ENCODE results near the gene SORCS3. TPM values are rescaled to one million over a fixed set of nuclear protein-coding genes. Genes with fewer than 3 reads are reported as not detected.
"Not testable (repeated sequence)": the region's sequence is repeated elsewhere in the genome, so short reads cannot be mapped to it uniquely, and the experiment has no call there.

Gene SORCS3
- polyA plus RNA-seq, 1 donor (not counting 4 experiments of a cell fraction or from before 2014, with no cell fraction given) = not detected

- H3K27ac ChIP-seq (ENCODE audit: control insufficient read depth, insufficient read depth, low read length) = no peak overlapping the region
- no peak overlapping the region for H2AFZ ChIP-seq (ENCODE audit: control insufficient read depth, low read length)
- FAIRE-seq (no peak), DNase-seq (ENCODE audit: low read depth, low spot score) (no peak)
- H3K4me3 ChIP-seq (ENCODE audit: control insufficient read depth in 2 of 3, extremely low read depth in 1 of 3, insufficient read depth in 2 of 3, low read depth in 1 of 3, low read length in 3 of 3) = no peak overlapping the region
- H3K9me1 ChIP-seq (ENCODE audit: control insufficient read depth, extremely low read depth, insufficient read depth, low read length) = no peaks in the 10 kb centered on the region
- no peak overlapping the region for H3K9ac ChIP-seq (ENCODE audit: control insufficient read depth, extremely low read depth, insufficient read depth, low read length)
- H3K36me3 ChIP-seq (ENCODE audit: control insufficient read depth in 2 of 2, extremely low read depth in 1 of 2, insufficient read depth in 2 of 2, low read length in 2 of 2) = no peaks in the 10 kb centered on the region
- TF ChIP-seq, protein P1, sequence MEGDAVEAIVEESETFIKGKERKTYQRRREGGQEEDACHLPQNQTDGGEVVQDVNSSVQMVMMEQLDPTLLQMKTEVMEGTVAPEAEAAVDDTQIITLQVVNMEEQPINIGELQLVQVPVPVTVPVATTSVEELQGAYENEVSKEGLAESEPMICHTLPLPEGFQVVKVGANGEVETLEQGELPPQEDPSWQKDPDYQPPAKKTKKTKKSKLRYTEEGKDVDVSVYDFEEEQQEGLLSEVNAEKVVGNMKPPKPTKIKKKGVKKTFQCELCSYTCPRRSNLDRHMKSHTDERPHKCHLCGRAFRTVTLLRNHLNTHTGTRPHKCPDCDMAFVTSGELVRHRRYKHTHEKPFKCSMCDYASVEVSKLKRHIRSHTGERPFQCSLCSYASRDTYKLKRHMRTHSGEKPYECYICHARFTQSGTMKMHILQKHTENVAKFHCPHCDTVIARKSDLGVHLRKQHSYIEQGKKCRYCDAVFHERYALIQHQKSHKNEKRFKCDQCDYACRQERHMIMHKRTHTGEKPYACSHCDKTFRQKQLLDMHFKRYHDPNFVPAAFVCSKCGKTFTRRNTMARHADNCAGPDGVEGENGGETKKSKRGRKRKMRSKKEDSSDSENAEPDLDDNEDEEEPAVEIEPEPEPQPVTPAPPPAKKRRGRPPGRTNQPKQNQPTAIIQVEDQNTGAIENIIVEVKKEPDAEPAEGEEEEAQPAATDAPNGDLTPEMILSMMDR (optimal IDR thresholded peaks at IDR 0.05 in 1 of 3, IDR thresholded peaks at IDR 0.05 in 1 of 3, conservative IDR thresholded peaks at IDR 0.05 in 1 of 3; ENCODE audit: extremely low read depth in 1 of 3, insufficient read depth in 2 of 3, low read length in 3 of 3) = no peak
- no peak for TF ChIP-seq EZH2 (IDR thresholded peaks at IDR 0.05; ENCODE audit: low read length)
- no peak overlapping the region for H3K4me2 ChIP-seq (ENCODE audit: control insufficient read depth, extremely low read depth, insufficient read depth, low read depth, low read length)
- H3K9me3 ChIP-seq (ENCODE audit: control insufficient read depth, low read depth, low read length) = no peaks in the 10 kb centered on the region
- dilution Hi-C loops (cut with MboI; ENCODE audit: extremely low pct_ligation_motif_present, low sequenced_read_pairs) = no loop called here
- H3K27me3 ChIP-seq (ENCODE audit: control insufficient read depth, extremely low read depth, insufficient read depth, low read length) = no peaks in the 10 kb centered on the region
- H4K20me1 ChIP-seq (ENCODE audit: control insufficient read depth, extremely low read depth, insufficient read depth, low read length) = no peaks in the 10 kb centered on the region
- H3K79me2 ChIP-seq (ENCODE audit: control insufficient read depth, insufficient read depth, low read length) = no peaks in the 10 kb centered on the region
- H3K4me1 ChIP-seq (ENCODE audit: control insufficient read depth, extremely low read depth, insufficient read depth, low read length) = no peaks in the 10 kb centered on the region
Observed at GRCh38 chr10:104711302-104711721, 70.2 kb downstream of the SORCS3 start.

DNA sequence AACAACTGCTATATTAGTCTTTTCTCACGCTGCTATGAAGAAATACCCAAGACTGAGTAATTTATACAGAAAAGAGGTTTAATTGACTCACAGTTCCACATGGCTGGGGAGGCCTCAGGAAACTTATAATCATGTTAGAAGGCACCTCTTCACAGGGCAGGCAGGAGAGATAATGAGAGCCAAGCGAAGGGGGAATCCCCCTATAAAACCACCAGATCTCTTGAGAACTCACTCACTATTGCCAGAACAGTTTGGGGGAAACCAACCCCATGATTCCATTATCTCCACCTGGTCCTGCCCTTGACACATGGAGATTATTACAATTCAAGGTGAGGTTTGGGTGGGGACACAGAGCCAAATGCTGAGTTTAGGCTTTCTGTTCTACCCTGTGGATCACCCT, 89.5 kb downstream of the SORCS3 start:
- H3K4me3 ChIP-seq (ENCODE audit: control insufficient read depth in 2 of 3, extremely low read depth in 1 of 3, insufficient read depth in 2 of 3, low read depth in 1 of 3, low read length in 3 of 3); DNase-seq (ENCODE audit: low read depth, low spot score); H3K4me1 ChIP-seq (ENCODE audit: control insufficient read depth, extremely low read depth, insufficient read depth, low read length); H3K9ac ChIP-seq (ENCODE audit: control insufficient read depth, extremely low read depth, insufficient read depth, low read length); H4K20me1 ChIP-seq (ENCODE audit: control insufficient read depth, extremely low read depth, insufficient read depth, low read length); FAIRE-seq; H3K27me3 ChIP-seq (ENCODE audit: control insufficient read depth, extremely low read depth, insufficient read depth, low read length); dilution Hi-C loops (cut with MboI; ENCODE audit: extremely low pct_ligation_motif_present, low sequenced_read_pairs); H3K4me2 ChIP-seq (ENCODE audit: control insufficient read depth, extremely low read depth, insufficient read depth, low read depth, low read length); H2AFZ ChIP-seq (ENCODE audit: control insufficient read depth, low read length); H3K27ac ChIP-seq (ENCODE audit: control insufficient read depth, insufficient read depth, low read length); H3K9me1 ChIP-seq (ENCODE audit: control insufficient read depth, extremely low read depth, insufficient read depth, low read length); H3K36me3 ChIP-seq (ENCODE audit: control insufficient read depth in 2 of 2, extremely low read depth in 1 of 2, insufficient read depth in 2 of 2, low read length in 2 of 2); H3K79me2 ChIP-seq (ENCODE audit: control insufficient read depth, insufficient read depth, low read length); H3K9me3 ChIP-seq (ENCODE audit: control insufficient read depth, low read depth, low read length): not testable (repeated sequence)

DNA sequence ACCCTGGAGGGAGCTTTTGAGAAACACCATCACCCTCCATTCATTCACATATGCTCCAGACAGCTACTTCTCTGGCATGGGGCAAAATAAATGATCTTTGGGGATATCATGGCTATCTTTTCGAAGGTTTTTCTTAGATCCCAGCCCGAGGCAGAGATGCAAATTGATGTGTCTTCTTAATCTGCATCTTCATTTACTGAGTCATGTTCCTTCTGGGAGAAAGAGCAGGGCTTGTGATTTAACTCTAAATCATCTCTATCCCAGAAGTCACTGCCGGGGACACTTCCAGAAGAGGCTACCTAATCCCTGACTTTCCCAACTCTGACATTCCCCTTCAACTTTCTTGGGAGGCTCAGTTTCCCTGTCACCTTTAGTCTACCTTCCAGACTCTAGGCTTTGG, 90.1 kb downstream of the SORCS3 start:
- no peaks in the 10 kb centered on the region for H3K9me3 ChIP-seq (ENCODE audit: control insufficient read depth, low read depth, low read length)
- H3K79me2 ChIP-seq (ENCODE audit: control insufficient read depth, insufficient read depth, low read length) = no peaks in the 10 kb centered on the region
- H3K4me3 ChIP-seq (ENCODE audit: control insufficient read depth in 2 of 3, extremely low read depth in 1 of 3, insufficient read depth in 2 of 3, low read depth in 1 of 3, low read length in 3 of 3) = no peak overlapping the region
- no peak overlapping the region for H3K9ac ChIP-seq (ENCODE audit: control insufficient read depth, extremely low read depth, insufficient read depth, low read length)
- H3K27me3 ChIP-seq (ENCODE audit: control insufficient read depth, extremely low read depth, insufficient read depth, low read length) = no peaks in the 10 kb centered on the region
- H3K4me2 ChIP-seq (ENCODE audit: control insufficient read depth, extremely low read depth, insufficient read depth, low read depth, low read length) = no peak overlapping the region
- DNase-seq (ENCODE audit: low read depth, low spot score) = no peak
- H3K27ac ChIP-seq (ENCODE audit: control insufficient read depth, insufficient read depth, low read length) = no peak overlapping the region
- no peaks in the 10 kb centered on the region for H3K4me1 ChIP-seq (ENCODE audit: control insufficient read depth, extremely low read depth, insufficient read depth, low read length)
- H3K9me1 ChIP-seq (ENCODE audit: control insufficient read depth, extremely low read depth, insufficient read depth, low read length) = no peaks in the 10 kb centered on the region
- no peak for FAIRE-seq
- dilution Hi-C loops (cut with MboI; ENCODE audit: extremely low pct_ligation_motif_present, low sequenced_read_pairs) = no loop called here
- no peak overlapping the region for H2AFZ ChIP-seq (ENCODE audit: control insufficient read depth, low read length)
- H3K36me3 ChIP-seq (ENCODE audit: control insufficient read depth in 2 of 2, extremely low read depth in 1 of 2, insufficient read depth in 2 of 2, low read length in 2 of 2) = no peaks in the 10 kb centered on the region
- TF ChIP-seq, protein P1 (optimal IDR thresholded peaks at IDR 0.05 in 1 of 3, IDR thresholded peaks at IDR 0.05 in 1 of 3, conservative IDR thresholded peaks at IDR 0.05 in 1 of 3; ENCODE audit: extremely low read depth in 1 of 3, insufficient read depth in 2 of 3, low read length in 3 of 3) = no peak
- TF ChIP-seq EZH2 (IDR thresholded peaks at IDR 0.05; ENCODE audit: low read length) = no peak
- no peaks in the 10 kb centered on the region for H4K20me1 ChIP-seq (ENCODE audit: control insufficient read depth, extremely low read depth, insufficient read depth, low read length)
